Measurements from ENCODE around the gene EML3.
"Not testable (repeated sequence)": the region's sequence is repeated elsewhere in the genome, so short reads cannot be mapped to it uniquely, and the experiment has no call there.

Gene EML3

DNA sequence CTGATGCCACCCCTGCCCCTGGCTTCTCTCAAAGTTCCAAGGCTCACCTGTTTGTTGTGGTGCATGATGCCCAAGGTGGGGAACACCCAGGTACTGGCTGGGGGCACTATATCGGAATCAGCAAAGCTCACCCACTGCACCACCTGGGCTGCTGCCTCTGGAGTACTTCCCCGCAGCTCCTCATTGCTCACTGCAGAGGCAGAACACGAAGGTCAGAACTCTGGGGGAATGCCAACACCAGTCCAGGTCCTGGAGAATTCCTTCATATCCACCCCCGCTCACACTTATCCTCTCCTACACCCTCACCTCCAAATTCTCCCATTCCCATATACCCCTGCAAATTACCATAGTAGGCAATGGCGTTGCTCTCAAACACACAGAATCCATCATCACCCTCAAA lies 41.1 kb downstream of the EML3 start:
- DNase-seq: not testable (repeated sequence)

- not testable (repeated sequence) for DNase-seq
These were observed 41.7 kb downstream of the EML3 start for GRCh38 chr11:62570903-62571302.

DNA sequence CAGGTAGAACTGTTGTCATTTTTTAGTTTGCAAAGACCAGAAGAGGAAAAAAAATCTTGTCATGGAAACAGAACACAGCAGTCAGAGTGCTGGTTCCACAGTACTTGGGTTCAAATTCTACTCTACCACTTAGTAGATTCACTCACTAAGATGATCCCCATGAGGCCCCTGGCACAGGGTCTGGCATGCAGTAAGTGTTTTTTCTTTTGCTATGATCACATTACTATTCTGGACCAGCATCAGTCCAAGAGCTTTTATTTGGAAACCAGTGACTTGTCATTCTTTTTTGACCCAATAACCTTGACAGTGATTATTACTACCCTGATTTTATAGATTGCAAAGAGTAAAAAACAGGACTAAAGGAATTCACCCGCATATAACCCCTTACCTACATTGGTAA lies 43.0 kb downstream of the EML3 start:
- DNase-seq: no peak

DNA sequence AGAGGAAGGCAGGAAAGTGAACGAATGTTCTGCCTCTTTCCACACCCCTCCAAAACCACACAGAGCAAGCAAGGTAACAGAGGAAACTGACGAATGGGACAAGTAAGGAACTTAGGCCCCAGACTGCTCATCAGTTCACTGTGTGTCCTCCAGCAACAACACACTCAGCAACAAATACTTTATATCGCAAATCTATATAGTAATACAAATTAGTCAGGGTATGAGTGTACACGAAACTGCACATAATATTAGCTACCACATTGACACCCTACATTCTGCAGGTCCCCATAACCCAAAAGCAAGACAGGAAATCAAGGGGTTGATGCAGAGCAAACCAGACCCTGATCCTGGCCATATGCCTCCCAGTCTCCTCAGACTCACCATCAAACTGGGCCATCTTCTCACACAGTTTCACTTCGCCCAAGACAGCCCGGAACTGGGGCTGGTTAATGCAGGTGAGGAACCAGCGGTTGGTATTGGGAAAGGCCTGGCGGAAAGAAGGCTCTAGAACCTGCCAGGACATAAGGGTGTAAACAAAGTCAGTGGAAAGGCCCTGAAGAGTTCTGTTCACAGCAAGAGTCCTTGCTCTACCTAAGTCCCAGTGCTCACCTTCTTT lies 45.4 kb downstream of the EML3 start:
- no peak for DNase-seq

GRCh38 chr11:62566247-62566646 lies 46.3 kb downstream of the EML3 start:
- no peak for DNase-seq

DNA sequence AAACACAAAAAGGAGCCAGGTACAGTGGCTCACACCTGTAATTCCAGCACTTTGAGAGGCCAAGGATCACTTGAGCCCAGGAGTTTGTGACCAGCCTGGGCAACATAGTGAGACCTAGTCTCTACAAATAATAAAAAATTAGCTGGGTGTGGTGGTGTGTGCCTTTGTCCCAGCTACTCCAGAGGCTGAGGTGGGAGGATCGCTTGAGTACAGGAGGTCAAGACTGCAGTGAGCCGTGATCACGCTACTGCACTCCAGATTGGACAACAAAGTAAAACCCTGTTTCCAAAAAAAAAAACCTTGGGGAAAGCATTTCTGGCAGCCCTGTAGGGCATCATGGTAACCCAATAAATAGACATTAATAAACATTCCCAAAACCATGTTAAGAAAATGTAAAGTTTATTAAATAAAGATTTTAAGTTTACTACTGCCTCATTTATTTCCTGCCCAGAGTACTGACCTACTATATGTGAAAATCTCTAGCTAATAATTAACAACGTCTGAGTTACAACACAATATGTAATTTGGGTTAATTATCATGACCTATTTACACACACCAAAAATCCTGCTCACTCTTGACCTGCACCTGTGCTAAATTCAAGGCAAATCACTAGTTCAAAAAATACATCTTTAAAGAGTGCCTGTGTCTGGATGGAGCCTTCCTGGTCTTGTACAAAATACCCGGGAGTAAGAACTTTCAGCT lies 47.3 kb downstream of the EML3 start:
- DNase-seq: no peak

DNA sequence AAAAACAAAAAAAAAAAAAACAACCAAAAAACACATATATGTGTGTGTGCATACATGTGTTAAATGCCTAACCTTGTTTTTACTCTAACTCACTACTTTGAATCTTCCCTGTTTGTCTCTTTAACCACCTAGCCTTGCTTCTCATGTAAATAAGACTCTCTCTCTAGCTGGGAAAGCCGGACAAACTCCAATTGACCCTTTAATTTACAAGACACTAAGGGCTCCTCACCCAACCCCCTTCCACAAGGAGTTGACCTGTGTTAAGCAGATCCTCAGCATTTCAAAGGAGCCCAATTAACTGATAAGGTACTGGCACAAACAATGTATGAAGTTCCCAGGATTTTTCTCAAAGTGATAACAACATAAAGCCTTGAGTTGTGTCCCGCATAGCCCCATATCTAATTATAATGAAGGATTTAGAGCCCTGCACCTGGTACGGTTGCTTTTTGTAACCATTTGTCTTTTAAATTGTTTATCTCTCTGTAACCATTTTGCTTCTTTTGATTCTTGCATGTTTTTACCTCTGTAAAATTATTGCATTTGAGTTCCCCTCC lies 50.8 kb downstream of the EML3 start:
- DNase-seq: not testable (repeated sequence)

GRCh38 chr11:62560566-62561103 lies 51.9 kb downstream of the EML3 start:
- peak; percentile 84 for DNase-seq

- not testable (repeated sequence) for DNase-seq
These were observed 52.9 kb downstream of the EML3 start for GRCh38 chr11:62559626-62560025.

GRCh38 chr11:62559204-62559603 lies 53.4 kb downstream of the EML3 start:
- DNase-seq: no peak

DNA sequence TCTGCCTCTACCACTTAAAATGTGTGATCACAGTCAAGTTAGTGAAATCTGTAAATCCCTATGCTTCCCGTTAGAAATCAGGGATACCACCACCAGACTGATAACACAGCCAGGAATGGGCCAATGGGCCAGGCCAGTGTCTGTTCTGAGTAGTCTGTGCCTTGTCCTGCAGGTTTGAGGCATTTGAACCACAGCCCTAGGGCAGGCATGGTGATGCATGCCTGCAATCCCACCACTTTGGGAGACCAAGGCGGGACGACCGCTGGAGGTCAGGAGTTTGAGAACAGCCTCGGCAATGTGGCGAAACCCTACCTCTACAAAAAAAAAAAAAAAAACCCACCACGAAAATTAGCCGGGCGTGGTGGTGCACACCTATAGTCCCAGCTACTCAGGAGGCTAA lies 53.9 kb downstream of the EML3 start:
- DNase-seq: no peak

- DNase-seq: peak in 1 of 2 donors; percentile 65
These were observed 55.5 kb downstream of the EML3 start for GRCh38 chr11:62556875-62557631.

GRCh38 chr11:62556108-62556874 lies 56.3 kb downstream of the EML3 start:
- DNase-seq: peak; percentile 88 to 89

GRCh38 chr11:62555464-62556107 lies 57.0 kb downstream of the EML3 start:
- DNase-seq: peak; percentile 89 to 92

DNA sequence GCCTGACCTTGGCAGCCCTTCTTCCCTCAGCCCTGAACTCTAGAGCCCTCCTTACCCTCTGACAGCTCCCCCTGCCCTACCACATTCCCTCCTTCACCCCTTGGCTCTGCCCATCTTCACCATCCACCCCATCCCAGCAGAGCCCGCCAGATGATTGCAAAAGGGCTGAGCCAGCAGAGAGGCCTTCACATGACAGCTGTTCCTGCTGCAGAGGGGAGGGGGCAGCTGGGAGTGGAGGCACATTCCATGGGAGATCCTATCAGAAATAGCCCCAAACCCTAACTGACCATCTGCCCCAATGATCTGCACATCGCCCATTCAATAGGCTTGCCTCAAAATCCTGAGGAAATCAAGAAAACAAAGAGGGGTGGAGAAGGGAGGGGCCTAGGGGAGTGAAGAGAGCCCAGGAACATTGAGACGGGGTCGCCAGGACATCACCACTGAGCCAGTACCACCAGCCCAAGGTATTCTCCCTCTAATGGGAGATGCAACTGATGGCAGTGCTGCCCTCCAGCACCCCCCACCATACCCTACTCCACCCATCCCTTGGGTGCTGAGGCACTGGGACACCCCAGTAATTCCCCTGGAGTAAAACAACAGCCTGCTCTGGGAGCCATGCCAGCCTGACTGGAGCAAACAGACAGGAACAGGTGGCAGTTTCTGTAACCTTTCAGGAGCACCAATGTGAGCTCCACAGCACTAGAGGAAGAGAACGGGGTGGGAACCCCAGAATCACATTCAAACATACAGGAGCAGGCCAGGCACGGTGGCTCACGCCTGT lies 58.0 kb downstream of the EML3 start:
- DNase-seq: peak in 1 of 2 donors; percentile 22

DNA sequence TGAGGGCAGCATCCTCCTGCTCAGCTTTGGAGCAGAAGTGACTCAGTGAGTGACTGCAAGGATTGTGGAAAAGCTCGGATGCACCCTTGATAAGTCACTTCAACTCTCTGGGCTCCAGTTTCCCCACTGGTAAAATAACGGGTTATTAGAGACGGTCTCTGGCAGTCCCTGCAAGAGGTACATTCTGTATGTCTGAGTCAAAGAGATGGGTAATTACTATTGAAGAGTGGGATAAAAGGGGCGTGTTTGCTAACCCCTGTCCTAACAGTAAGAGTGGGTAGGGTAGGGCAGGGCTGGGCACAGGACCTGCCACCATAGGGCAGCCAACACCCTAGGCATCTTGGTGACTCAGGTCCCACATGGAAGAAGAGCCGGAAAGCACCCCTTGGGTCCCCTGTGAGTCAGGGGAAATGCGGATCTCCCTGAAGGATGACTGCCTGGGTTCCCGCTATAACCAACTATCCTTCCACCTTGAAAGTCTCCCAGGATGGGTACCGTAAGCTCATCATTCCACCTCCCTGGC lies 58.7 kb downstream of the EML3 start:
- peak; percentile 31 to 76 for DNase-seq

- DNase-seq: peak; percentile 84 to 87
These were observed 59.3 kb downstream of the EML3 start for GRCh38 chr11:62553080-62553838.

DNA sequence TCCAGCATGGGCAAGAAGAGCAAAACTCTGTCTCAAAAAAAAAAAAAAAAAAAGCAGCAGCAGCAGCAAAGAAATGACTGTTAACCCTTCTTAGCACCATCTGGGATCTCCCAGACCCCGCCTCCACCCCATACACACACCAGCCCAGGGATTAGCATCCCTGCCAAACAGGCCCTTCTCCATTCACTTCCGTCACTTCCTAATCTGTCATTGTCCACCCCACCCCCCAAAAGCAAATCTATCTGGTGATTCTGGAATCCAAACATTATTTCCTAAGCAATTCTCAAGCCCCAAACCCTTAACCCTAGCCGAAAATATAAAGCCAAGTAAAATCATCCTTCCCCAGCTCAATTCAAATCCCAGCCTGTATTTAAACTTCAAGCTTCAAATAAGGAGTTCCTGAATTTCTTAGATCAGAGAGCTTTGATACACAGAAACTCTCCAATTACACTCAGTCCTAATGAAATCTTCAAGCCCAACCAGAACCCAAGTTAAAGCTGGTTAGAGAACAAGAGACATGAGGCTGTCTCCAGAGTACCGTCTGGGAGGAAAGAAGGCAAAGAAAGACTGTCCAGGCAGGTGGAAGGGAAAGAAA lies 60.0 kb downstream of the EML3 start:
- DNase-seq: peak; percentile 34 to 65

All from CD4-positive, alpha-beta T cell treated with Interleukin-1 beta for 1 hour (primary cell).